ENCODE measurements around the gene ULK4. TPM values are rescaled to one million over a fixed set of nuclear protein-coding genes. Genes with fewer than 3 reads are reported as not detected.
"Not testable (repeated sequence)": the region's sequence is repeated elsewhere in the genome, so short reads cannot be mapped to it uniquely, and the experiment has no call there.

The ULK4 gene
- total and polyA plus RNA-seq, 12 donors = 1.6 to 24.5 (median 6.9) TPM

DNA sequence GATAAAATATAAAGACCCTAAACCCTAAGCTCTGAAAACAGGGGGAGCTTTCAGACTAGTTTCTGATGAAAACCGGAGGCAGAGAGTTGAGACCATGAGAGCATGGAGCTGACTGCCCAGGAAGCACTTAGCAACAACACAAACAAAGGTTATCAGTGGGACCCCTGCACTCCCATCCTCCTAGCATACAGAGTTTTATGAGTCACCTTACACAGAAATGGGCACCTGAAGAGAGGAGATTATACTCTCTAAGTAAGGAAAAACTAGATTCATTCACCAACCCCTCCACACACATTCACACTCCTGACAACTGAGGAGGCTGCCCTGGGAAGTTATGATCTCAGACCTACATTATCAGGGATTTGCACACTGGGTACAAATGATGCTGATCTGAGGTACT is 261.7 kb downstream of the ULK4 start:
- H3K27ac ChIP-seq = no peak overlapping the region

DNA sequence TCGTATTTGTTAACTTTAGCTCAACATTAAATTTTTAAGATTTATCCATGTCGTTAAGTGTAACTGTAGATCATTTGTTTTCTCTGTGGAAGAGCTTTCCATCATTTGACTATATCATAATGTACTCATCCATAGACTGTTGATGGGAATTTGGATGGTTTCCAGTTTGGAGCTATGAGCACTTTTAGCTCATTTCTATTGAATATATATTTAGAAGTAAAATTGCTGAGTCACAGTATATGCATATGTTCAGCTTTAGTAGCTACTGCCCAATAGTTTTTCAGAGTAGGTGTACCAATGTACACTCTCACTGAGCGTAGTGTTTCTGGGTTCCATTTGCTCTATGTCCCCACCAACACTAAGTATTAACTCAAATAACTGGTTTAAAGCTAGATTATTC is 263.0 kb downstream of the ULK4 start:
- H3K27me3 ChIP-seq = no peaks in the 10 kb centered on the region
- intact Hi-C loops (cut with DNase I) = no loop called here
- H3K27ac ChIP-seq = no peak overlapping the region
- WGBS, 4 donors = 90 to 96% (median 94%) methylated on average over 3 of the region's 3 CpGs
- H3K4me3 ChIP-seq = no peak overlapping the region
- no peaks in the 10 kb centered on the region for H3K4me1 ChIP-seq (replicated peaks in 1 of 2)
- no peaks in the 10 kb centered on the region for H3K36me3 ChIP-seq (replicated peaks in 1 of 2)
- H3K9me3 ChIP-seq (replicated peaks in 1 of 3) = no peaks in the 10 kb centered on the region
- TF ChIP-seq, protein P1, sequence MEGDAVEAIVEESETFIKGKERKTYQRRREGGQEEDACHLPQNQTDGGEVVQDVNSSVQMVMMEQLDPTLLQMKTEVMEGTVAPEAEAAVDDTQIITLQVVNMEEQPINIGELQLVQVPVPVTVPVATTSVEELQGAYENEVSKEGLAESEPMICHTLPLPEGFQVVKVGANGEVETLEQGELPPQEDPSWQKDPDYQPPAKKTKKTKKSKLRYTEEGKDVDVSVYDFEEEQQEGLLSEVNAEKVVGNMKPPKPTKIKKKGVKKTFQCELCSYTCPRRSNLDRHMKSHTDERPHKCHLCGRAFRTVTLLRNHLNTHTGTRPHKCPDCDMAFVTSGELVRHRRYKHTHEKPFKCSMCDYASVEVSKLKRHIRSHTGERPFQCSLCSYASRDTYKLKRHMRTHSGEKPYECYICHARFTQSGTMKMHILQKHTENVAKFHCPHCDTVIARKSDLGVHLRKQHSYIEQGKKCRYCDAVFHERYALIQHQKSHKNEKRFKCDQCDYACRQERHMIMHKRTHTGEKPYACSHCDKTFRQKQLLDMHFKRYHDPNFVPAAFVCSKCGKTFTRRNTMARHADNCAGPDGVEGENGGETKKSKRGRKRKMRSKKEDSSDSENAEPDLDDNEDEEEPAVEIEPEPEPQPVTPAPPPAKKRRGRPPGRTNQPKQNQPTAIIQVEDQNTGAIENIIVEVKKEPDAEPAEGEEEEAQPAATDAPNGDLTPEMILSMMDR (IDR thresholded peaks at IDR 0.05) = no peak
- DNase-seq = no peak

More for the DNA sequence above, 261.7 kb downstream of the ULK4 start:
- no peak for TF ChIP-seq POLR2A (IDR thresholded peaks at IDR 0.05)
- TF ChIP-seq, protein P1 (IDR thresholded peaks at IDR 0.05) = no peak
- WGBS, 4 donors = 93 to 100% (median 100%) methylated on average over 1 of the region's 1 CpG
- no peak for DNase-seq
- Histone ChIP-seq H3K4me3 (no peak overlapping the region), H3K9me3 (replicated peaks in 1 of 3) (no peaks in the 10 kb centered on the region), H3K4me1 (replicated peaks in 1 of 2) (no peaks in the 10 kb centered on the region), H3K36me3 (replicated peaks in 1 of 2) (no peaks in the 10 kb centered on the region), H3K27me3 (no peaks in the 10 kb centered on the region)
- intact Hi-C loops (cut with DNase I) = no loop called here

DNA sequence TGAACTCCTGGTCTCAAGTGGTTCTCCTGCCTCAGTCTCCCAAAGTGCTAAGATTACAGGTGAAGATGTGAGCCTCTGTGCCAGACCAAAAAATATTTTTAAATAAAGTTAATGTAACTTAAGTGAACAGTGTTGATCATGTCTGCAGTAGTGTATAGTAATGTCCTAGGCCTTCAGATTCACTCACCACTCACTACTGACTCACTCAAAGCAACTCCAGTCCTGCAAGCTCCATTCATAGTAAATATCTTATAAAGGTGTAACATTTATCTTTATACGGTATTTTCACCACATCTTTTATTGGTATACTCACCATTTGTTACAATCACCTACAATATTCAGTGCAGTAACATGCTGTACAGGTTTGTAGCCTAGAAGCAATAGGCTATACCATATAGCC is 264.2 kb downstream of the ULK4 start:
- TF ChIP-seq POLR2A (IDR thresholded peaks at IDR 0.05) = no peak
- TF ChIP-seq, protein P1 (IDR thresholded peaks at IDR 0.05) = no peak
- Histone ChIP-seq H3K27ac (no peak overlapping the region), H3K27me3 (no peaks in the 10 kb centered on the region), H3K36me3 (replicated peaks in 1 of 2) (no peaks in the 10 kb centered on the region), H3K9me3 (replicated peaks in 1 of 3) (no peaks in the 10 kb centered on the region), H3K4me1 (replicated peaks in 1 of 2) (no peaks in the 10 kb centered on the region), H3K4me3 (no peak overlapping the region)
- intact Hi-C loops (cut with DNase I) = no loop called here
- WGBS, 4 donors = 90 to 95% (median 91%) methylated on average over 1 of the region's 1 CpG
- no peak for DNase-seq

DNA sequence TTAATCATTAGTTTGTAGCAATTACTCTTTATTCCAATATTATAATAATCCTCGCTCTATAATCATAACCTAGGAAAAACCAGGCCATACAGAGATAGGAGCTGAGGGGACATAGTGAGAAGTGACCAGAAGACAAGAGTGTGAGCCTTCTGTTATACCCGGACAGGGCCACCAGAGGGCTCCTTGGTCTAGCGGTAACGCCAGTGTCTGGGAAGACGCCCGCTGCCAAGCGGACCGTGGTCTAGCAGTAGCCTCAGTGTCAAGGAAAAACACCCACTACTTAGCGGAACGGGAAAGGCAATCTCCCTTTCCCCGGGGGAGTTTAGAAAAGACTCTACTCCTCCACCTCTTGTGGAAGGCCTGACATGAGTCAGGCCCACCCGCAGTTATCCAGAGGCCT is 266.1 kb downstream of the ULK4 start:
- WGBS, 4 donors = 81 to 87% (median 84%) methylated on average over 12 of the region's 12 CpGs
- H3K4me3 ChIP-seq; intact Hi-C loops (cut with DNase I); H3K27ac ChIP-seq; H3K4me1 ChIP-seq (replicated peaks in 1 of 2); H3K9me3 ChIP-seq (replicated peaks in 1 of 3); H3K27me3 ChIP-seq; H3K36me3 ChIP-seq (replicated peaks in 1 of 2): not testable (repeated sequence)
- peak in 4 of 7 donors; percentile 16 to 57 (median 40) for DNase-seq
- TF ChIP-seq, protein P1 (IDR thresholded peaks at IDR 0.05) = peak in 4 of 6 experiments; percentile 9 to 34 (median 30)
